A172 (cell line): ENCODE measurements around the gene NEUROG3. TPM values are rescaled to one million over a fixed set of nuclear protein-coding genes. Genes with fewer than 3 reads are reported as not detected.
A peak's percentile ranks its signal among the peaks of the same experiment; 100 is the strongest.
"Not testable (repeated sequence)": the region's sequence is repeated elsewhere in the genome, so short reads cannot be mapped to it uniquely, and the experiment has no call there.

ENCODE experiments used
- DNase-seq: peaks from one replicate; pipeline ENCODE4 v3.0.0-alpha.2; 2015; ENCODE audit warnings: low spot score
- total RNA-seq: library from RNA; depleted of rRNA; stranded (reverse); fragments of >200 nt; shearing (Covaris generic); gene quantifications from 2 replicates; pipeline ENCODE4 v1.2.3, GENCODE V29; 2014

The NEUROG3 gene
- total RNA-seq, 1 experiment from 2014 or later, result not detected

GRCh38 chr10:69571618-69572158 is 1.5 kb downstream of the NEUROG3 start:
- DNase-seq, result no peak

GRCh38 chr10:69570050-69570816 is 3.0 kb downstream of the NEUROG3 start:
- DNase-seq, result no peak

GRCh38 chr10:69569396-69569934 is 3.8 kb downstream of the NEUROG3 start:
- no peak for DNase-seq

GRCh38 chr10:69568472-69569395 is 4.5 kb downstream of the NEUROG3 start:
- DNase-seq, result no peak

- DNase-seq, result peak; percentile 22
Observed at GRCh38 chr10:69567920-69568319, 5.3 kb downstream of the NEUROG3 start.

- DNase-seq, result no peak
Observed at GRCh38 chr10:69562731-69563254, 10.4 kb downstream of the NEUROG3 start.

GRCh38 chr10:69559525-69559924 is 13.7 kb downstream of the NEUROG3 start:
- no peak for DNase-seq

- DNase-seq, result no peak
Observed at GRCh38 chr10:69558559-69558958, 14.7 kb downstream of the NEUROG3 start.

- no peak for DNase-seq
Observed at GRCh38 chr10:69554611-69555010, 18.6 kb downstream of the NEUROG3 start.

- DNase-seq, result no peak
Observed at GRCh38 chr10:69553328-69553727, 19.9 kb downstream of the NEUROG3 start.

GRCh38 chr10:69552268-69552667 is 21.0 kb downstream of the NEUROG3 start:
- DNase-seq, result no peak

GRCh38 chr10:69549959-69550358 is 23.3 kb downstream of the NEUROG3 start:
- no peak for DNase-seq

- no peak for DNase-seq
Observed at GRCh38 chr10:69541463-69541862, 31.8 kb downstream of the NEUROG3 start.

- DNase-seq, result no peak
Observed at GRCh38 chr10:69538461-69538860, 34.8 kb downstream of the NEUROG3 start.

- DNase-seq, result no peak
Observed at GRCh38 chr10:69537449-69537848, 35.8 kb downstream of the NEUROG3 start.

GRCh38 chr10:69536521-69536920 is 36.7 kb downstream of the NEUROG3 start:
- DNase-seq, result not testable (repeated sequence)

GRCh38 chr10:69533658-69534057 is 39.6 kb downstream of the NEUROG3 start:
- no peak for DNase-seq

- no peak for DNase-seq
Observed at GRCh38 chr10:69527961-69528360, 45.3 kb downstream of the NEUROG3 start.
